Peyer's patch (tissue), 4 donors: ENCODE results near the gene NR1H4.

Source experiments
- POLR2A ChIP-seq, 2 donors: fragments of 450-650 bp; IDR thresholded peaks; one replicate each; pipeline ENCODE4 v1.5.1; 2017; ENCODE audit warnings: antibody characterized with exemption in 2 of 2, mild to moderate bottlenecking in 2 of 2, moderate library complexity in 2 of 2
- TF ChIP-seq, protein P1 (sequence below), 6 experiments: fragments of 450-650 bp in 4 of 6; fragments of 200-600 bp in 2 of 6; sonication (generic) in 1 of 6; IDR thresholded peaks; one replicate each; pipeline ENCODE4 v1.5.1; 2017 to 2019; ENCODE audit warnings: antibody characterized with exemption in 6 of 6, mild to moderate bottlenecking in 3 of 6, moderate library complexity in 1 of 6

DNA sequence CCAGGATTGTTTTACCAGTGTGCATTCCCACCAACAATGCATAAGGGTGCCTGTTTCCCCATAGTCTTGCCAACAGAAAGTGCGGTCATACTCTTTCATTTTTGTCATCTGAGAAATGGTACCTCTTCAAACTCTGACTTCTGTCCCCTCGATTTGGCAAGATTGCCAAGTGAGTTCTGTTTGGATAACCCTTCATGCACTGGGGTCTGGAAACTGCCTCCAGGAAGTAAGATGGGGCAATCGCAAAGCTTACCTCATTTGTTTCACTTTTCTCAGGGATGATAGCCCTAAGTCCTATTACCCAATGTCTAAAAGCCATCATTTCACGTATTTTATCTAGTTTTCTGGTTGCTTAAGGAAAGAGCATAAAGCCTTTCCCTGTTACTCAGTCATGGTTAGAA lies 28.6 kb upstream of the NR1H4 start:
- TF ChIP-seq, protein P1, sequence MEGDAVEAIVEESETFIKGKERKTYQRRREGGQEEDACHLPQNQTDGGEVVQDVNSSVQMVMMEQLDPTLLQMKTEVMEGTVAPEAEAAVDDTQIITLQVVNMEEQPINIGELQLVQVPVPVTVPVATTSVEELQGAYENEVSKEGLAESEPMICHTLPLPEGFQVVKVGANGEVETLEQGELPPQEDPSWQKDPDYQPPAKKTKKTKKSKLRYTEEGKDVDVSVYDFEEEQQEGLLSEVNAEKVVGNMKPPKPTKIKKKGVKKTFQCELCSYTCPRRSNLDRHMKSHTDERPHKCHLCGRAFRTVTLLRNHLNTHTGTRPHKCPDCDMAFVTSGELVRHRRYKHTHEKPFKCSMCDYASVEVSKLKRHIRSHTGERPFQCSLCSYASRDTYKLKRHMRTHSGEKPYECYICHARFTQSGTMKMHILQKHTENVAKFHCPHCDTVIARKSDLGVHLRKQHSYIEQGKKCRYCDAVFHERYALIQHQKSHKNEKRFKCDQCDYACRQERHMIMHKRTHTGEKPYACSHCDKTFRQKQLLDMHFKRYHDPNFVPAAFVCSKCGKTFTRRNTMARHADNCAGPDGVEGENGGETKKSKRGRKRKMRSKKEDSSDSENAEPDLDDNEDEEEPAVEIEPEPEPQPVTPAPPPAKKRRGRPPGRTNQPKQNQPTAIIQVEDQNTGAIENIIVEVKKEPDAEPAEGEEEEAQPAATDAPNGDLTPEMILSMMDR (IDR thresholded peaks at IDR 0.05): no peak
- no peak for TF ChIP-seq POLR2A (IDR thresholded peaks at IDR 0.05)
